Kidney capillary endothelial cell (primary cell): Measurements from ENCODE around the gene DEGS2.
A peak's percentile ranks its signal among the peaks of the same experiment; 100 is the strongest.
"Not testable (repeated sequence)": the region's sequence is repeated elsewhere in the genome, so short reads cannot be mapped to it uniquely, and the experiment has no call there.

ENCODE experiments used
- DNase-seq: peaks from one replicate; pipeline ENCODE4 v3.0.0-alpha.2; 2018; ENCODE audit warnings: low spot score

Gene DEGS2

DNA sequence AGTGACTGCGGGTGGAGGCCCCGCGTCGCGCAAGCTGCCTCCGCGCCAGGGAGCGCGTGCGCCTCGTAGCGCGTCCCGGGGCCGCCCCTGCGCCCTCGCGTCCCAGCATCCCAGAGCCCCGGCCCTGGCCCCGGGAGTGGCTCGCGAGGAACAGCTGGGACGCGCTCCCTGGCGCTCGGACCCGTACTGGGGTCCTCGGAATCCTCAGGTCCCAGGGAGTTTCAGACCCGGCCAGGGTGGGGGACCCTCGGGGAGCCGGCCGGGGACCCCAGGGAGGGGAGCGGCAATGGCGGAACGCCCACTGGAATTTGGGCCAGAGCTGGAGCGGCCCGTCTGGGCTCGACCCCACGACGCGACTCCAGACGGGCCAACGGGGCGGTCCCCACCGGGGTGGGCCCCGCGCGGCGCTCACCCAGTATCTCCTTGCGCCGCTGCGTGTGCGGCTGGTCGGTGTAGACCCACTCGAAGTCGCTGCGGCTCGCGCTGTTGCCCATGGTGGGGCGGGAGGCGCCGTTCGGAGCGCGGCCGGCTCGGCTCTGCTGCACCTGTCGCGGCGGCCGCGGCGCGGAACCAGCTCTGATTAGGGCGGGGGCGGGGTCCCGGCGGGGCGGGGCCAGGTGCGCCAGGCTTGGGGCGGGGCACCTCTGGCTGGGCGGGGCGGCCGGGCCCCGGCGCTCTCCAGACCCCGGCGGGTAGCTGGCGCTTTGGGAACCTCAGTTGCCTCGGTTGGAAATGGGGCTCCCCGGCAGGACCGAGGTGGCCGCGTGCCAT lies at the start of gene DEGS2:
Gene DEGS2 (minus strand): TSS at position 552 of the 771 bp plus-strand sequence. CDS start 58 bp downstream, at position 494.
- DNase-seq, result no peak

DNA sequence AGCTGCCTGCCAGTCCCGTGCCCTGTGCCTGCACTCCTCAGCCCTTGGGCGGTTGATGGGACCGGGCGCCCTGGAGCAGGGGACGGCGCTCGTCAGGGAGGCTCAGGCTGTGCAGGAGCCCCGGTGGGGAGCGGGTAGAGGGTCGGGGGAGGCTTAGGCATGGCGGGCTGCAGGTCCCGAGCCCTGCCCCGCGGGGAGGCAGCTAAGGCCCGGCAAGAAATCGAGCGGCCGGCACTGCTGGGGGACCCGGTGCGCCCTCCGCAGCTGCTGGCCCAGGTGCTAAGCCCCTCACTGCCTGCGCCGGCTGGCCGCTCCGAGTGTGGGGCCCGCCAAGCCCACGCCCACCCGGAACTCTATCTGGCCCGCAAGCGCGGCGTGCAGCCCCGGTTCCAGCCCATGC lies 48.7 kb upstream of the DEGS2 start:
- DNase-seq, result not testable (repeated sequence)

DNA sequence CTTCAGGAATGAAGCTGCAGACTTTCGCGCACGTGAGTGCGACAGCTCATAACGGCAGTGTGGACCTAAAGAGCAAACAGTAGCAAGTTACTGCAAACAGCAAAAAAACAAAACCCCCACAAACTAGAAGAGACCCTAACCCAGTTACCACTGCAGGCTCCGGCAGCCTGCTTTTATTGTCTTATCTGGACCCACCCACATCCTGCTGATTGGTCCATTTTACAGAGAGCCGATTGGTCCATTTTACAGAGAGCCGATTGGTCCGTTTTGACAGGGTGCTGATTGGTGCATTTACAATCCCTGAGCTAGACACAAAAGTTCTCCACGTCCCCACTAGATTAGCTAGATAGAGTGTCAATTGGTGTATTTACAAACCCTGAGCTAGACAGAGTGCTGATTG lies 48.1 kb upstream of the DEGS2 start:
- not testable (repeated sequence) for DNase-seq

DNA sequence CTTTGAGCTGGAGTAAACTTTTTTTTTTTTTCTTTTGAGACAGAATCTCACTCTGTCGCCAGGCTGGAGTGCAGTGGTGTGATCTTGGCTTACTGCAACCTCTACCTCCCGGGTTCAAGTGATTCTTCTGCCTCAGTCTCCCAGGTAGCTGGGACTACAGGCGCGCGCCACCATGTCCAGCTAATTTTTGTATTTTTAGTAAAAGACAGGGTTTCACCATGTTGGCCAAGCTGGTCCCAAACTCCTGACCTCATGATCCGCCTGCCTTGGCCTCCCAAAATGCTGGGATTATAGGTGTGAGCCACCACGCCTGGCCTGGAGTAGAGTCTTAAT lies 45.4 kb upstream of the DEGS2 start:
- not testable (repeated sequence) for DNase-seq

DNA sequence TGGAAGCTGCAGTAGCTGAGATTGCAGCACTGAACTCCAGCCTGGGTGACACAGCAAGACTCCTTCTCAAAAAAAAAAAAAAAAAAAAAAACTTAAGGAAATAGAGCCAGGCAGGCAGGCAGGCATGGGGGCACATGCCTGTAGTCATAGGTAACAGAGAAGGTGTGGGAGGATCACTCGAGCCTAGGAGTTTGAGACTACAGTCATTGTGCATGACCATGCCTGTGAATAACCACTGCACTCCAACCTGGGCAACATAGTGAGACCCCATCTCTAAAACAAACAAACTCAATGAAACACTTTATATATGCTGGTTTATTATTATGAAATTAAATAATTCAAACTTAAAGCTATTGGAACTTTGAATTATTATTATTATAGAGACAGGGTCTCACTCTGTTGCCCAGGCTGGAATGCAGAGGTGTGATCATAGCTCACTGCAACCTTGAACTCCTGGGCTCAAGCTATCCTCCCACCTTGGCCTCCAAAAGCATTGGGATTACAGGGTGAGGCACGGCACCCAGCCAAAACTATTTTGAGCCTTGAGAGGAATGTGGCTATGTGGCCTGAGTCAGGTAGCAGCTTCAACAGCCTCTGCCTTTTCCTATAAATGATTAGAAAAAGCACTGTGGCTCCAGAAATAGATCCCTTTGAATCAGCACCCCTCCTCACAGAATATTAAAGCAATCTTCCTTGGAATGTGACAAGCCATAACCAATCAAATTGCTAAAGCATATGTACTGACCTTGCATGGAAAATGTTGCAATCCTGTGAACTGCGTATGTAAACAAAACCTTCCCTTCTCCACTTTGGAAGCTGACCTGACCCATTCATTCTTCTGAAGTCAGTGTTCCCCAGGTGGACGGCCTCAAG lies 44.8 kb upstream of the DEGS2 start:
- no peak for DNase-seq

DNA sequence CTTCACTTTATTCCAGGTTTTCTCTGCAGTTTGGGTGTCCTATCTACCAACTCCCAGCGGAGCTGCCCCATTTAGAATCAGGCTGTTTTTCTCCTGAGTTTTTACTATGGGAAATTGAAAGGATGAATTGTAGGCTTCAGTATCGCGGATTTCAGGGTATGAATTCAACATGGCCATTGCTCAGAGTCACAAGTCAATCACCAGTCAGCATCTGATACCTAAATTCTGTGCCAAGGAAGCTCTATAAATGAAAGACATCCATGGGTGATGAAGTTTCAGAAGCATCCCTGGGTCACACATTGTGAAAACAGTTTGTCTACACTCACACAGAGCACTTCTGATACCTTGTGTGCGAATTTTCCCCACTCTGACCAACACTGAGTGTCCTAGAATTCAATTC lies 43.7 kb upstream of the DEGS2 start:
- no peak for DNase-seq

DNA sequence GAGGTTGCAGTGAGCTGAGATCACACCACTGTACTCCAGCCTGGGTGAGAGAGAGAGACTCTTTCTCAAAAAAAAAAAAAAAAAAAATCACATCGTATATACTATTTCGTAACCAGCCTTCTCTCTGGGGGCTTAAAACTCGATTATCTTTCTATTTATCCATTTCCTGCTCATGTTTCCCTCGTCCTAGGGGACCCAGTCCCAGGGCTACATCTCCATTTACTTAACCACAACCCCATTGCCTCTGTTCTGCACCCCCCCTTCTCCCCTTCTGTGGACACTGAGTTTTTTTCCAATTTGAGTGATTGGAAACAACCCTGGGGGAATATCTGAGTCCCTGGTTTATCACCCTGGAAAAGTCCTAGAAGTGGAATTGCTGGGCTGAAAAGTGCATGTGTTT lies 43.3 kb upstream of the DEGS2 start:
- no peak for DNase-seq

DNA sequence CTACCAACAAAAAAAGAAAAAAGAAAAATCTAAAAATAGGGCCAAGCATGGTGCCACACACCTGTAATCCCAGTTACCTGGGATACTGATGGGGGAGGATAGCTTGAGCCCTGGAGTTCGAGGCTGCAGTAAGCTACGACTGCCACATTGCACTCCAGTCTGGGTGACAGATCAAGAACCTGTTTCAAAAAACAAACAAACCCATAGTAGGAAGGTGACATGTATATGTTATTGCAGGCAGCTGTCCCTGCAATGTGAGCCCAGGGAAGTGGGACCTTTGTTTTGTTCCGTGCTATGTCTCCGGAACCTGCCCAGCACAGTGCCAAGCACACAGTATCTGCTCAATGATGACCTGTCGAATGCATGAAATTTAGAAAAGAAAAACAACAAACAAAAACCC lies 42.3 kb upstream of the DEGS2 start:
- DNase-seq, result no peak

DNA sequence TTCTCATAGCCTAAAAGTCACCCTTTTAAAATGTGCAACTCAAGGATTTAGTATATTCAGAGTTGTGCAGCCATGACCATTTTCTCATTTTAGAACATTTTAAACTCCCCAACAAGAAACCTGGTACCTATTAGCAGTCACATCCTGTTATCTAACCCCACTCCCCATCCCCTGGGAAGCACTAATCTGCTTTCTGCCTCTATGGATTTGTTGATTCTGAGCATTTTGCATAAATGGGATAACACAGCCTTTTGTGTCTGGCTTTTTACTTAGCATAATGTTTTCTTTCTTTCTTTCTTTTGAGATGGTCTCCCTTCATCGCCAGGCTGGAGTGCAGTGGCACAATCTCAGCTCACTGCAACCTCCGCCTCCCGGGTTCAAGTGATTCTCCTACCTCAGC lies 40.9 kb upstream of the DEGS2 start:
- no peak for DNase-seq

DNA sequence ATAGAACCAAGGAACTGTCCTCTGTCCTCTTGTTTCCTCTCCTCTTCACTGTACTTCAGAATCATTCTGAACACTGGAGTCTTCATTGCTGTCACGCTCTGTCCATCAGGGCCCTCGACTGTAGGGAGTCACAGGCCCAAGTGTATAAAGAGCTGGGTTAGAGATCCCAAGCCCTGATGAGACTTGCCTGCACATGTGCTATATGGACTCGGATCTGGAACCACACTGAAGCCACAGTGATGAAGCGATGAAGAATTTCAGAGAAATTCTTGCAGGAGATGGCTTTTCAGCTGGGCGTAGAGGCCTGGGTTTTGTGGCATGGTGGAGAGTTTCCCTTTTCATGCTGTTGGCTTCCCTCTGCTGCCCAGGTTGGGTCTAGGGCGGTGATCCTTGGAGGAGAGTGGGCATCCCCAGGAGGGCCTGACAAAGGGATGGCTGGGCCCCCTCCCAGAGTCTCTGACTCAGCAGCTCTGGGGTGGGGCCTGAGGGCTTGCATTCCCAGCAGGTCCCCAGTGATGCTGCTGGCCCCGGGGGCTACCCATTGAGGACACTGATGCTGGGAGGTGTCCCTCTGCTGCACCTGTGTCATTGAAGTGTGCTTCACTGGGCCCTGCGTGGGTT lies 39.9 kb upstream of the DEGS2 start:
- no peak for DNase-seq

DNA sequence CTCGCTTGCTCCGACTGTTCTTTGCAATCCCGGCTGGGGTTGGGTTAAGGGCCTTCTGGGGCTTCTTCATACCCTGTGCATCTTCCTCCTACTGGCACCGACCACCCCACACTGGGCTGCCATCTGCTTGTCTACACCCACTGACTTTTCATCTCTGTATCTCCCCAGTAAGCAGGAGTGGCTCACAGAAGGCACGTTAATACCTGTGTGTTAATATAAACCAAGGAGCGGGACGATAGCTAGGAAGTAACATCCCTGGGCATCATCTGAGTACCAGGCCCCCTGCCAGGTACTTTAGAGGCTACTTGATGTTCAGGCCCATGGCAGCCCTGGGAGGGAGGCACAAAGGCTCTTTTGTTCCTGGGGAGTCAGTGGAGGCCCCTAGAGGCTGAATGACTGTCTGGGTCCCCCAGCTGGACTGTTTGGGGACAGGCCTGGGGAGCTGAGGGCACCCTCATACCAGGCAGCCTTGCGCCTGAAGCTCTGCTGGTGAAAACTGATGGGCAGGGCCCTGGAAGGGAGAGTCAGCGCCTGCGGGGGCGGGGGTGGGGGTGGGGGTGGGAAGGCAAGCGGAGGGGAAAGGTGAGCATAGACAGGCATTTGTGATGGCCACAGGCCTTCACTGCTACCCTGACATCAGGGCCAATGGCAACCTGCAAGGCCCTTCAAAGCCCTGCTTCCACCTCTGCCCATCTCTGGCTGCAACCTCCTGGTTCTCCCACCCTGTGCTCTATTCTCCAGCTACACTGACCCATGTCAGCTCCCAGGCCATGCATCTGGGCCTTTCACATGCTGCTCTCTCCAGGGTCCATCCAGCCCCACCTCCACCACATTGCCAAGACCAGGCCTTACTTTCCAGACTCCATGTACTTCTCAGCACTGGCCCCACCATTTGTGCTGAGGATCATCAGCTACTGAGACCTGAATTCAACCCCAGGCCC lies 34.2 kb upstream of the DEGS2 start:
- no peak for DNase-seq

DNA sequence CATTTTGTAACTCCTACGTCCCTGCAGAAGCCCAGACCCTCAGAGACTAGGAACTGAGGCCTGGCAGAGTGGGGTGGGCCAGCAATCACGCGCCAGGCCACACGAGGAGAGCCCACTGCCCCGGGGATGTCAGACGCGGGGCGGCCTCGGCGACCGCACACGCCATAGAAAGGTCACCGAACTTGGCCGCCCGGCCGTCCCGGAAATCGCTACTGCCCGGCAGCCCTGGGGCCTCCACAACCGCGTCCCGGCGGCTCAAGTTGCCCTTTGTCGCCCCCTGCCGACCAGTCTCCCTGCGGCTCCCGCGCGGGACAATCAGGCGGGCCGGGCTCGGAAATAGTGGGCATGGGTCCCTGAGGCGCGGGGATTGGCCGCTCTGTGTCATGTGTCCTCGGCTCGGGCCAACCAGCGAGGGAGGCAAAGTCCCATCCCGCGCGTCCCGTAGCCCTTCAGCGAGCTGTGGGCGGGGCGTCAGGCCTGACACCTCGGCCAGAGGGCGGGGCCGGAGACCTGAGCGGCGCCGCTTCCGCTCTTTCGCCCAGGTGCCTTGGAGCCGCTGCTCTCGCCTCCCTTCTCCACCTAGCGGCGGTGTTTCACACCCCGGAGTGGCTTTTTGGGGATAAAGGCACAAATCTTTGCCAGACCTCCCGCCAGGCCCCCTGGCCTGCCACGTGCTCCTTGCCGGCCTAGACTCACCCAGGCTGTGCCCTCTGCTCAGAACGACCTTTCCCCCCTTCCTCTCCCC lies 33.4 kb upstream of the DEGS2 start:
- DNase-seq, result peak; percentile 96

DNA sequence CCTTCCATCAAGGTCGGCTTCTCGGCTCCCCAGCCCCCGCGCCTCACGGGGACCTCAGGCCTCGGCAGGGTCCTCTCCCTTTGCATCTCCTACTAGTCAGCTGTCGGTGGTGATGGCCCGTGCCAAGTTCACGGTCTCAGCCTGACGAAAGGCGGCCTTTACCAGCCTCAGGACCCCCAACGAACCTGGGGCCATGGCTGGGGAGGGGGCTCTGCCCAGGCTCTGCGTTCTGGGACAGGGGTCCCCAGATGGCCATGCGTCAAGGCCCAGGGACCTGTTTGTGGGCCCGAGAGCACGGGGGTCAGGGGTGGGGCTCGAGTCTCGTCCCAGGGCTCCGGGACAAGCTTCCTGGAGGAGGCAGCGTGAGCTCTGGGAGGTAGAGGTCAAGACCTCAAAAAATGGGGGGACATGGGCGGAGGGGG lies 32.8 kb upstream of the DEGS2 start:
- DNase-seq, result no peak

DNA sequence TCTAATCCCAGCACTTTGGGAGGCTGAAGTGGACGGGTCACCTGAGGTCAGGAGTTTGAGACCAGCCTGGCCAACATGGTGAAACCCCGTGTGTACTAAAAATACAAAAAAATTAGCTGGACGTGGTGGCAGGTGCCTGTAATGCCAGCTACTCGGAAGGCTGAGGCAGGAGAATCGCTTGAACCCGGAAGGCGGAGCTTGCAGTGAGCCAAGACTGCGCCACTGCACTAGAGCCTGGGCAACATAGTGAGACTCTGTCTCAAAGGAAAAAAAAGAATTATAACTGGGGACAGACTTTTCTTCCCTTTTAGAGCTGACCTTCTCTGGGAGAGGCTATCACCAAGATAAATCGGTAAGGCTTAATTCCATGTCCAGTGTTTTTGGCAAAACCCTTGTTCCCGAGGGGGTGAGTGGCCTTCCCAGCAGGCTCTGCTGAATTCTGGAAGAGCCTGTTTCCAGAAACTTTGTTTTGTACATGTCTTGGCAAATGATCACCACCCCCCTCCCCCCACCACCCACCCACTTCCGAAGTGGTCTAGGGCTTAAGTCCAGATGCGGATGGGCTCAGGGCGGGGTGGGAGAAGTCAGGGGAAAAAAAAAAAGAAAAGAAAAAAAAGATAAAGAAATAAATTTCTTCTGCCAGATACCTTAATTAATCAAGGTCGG lies 32.3 kb upstream of the DEGS2 start:
- no peak for DNase-seq

DNA sequence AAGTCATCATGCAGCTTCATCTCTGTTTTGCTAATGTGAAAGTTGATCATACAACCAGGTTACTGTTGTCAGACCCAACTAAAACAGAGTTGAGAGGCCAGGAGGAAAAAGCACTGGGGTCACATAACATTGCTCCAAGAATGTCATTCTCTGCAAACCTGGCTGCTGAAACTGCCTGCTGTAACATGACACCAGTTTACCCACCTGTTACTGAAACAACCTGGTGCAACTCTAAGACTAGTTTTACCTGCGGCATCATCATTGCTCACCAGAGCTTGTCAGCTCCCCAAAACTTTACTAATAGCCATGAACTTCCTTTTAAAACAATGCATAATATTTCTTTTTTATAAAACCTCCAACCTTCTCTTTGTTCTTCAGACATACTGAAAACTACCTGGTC lies 30.7 kb upstream of the DEGS2 start:
- no peak for DNase-seq

DNA sequence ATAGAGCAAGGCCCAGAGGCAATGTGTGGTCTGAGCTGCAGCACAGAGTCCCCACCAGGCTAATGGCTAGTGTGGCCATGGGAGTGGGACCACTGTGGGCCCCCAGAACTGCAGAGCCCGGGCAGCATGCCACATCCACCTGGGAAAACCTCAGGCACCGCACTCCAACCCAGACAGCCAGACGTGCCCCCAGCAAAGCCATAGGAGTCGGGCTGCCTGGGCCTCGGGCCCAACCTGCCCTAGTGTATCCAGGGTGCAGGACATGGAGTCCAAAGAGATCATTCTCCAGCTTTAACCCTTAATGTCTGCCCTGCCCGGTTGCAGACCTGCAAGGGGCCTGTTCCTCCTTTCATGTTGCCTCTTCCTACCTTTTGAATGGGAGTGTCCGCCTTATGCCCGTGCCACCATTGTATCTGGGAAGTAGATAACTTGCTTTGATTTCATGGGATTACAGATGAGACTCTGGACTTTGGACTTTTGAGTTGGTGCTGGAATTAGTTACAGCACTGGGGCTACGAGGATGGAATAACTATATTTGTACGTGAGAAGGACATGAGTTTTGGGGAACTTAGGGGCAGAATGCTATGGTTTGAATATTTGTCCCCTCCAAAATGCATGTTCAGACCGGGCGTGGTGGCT lies 29.1 kb upstream of the DEGS2 start:
- no peak for DNase-seq

DNA sequence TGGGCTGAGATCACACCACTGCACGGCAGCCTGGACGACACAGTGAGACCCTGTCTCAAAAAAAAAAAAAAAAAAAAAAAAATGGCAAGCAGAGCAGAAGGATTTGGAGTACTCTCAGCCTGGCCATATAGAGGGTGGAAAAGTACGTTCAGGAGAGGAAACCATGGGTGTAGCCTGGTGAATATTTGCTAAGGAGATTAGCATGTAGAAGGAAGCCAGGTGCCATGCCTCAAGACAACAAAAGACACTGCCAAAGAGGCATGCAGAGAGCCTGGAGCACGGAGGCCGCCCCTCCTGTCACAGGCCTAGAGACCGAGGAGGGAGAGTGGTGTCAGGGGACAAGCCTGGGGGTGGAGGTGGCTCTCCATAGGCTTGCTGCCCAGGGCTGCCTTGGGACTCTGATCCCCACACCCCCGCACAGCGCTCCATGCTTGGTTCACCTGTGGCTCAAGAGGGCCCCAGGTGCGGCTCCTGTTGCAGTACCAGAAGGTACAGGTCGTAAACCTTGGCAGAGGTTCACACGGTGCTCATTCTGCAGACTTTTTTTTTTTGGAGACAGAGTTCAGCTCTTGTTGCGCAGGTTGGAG lies 27.9 kb upstream of the DEGS2 start:
- no peak for DNase-seq

DNA sequence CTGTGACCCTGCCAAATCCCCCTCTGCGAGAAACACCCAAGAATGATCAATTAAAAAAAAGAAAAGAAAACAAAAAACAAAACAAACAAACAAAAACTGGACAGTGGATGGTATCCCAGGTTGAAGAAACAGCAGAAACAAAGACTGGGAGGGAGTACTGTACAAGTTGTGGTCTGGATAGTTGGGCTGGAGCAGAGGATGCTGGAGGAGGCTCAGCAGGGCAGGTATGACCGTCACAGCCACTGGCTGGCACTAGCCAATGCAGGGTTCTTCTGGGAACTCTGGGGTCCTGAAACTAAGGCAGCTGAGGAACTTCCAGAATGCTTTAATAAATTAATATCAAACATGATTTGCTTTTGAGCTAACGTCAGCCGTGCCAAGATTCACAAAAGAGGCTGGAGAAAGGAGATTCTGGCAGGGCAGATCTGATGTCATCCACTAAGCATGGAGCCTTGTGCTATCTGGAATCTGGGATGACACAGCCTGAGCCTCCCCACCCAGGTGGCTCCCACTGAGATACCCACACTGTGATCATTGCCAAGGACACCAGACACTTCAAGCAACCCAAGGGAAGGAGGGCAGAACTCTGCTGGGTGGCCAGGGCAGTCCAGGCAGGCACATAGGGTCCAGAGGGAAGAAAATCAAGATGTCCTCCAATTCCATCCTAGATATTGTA lies 22.6 kb upstream of the DEGS2 start:
- not testable (repeated sequence) for DNase-seq

DNA sequence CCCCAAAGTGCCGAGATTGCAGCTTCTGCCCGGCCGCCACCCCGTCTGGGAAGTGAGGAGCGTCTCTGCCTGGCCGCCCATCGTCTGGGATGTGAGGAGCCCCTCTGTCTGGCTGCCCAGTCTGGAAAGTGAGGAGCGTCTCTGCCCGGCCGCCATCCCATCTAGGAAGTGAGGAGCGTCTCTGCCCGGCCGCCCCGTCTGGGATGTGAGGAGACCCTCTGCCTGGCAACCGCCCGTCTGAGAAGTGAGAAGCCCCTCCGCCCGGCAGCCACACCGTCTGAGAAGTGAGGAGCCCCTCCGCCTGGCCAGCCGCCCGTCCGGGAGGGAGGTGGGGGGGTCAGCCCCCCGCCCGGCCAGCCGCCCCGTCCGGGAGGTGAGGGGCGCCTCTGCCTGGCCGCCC lies 21.2 kb upstream of the DEGS2 start:
- not testable (repeated sequence) for DNase-seq
